Liver (tissue), 9 donors: ENCODE measurements around the gene AVL9. TPM values are rescaled to one million over a fixed set of nuclear protein-coding genes. Genes with fewer than 3 reads are reported as not detected.

ENCODE experiments used
- DNase-seq: peaks from one replicate; pipeline ENCODE4 v3.0.0-alpha.2; 2017; ENCODE audit warnings: low spot score
- H3K27ac ChIP-seq, 2 donors: one replicate each; pipeline ENCODE4 v1.7.0; 2013; ENCODE audit warnings: inconsistent platforms in 2 of 2, low read length in 2 of 2, control low read depth in 1 of 2, low read depth in 1 of 2, mild to moderate bottlenecking in 1 of 2
- H3K27me3 ChIP-seq, 4 donors: one replicate each; pipeline versions ENCODE4 v1.6.1 to v1.7.0; 2013; ENCODE audit warnings: low read length in 3 of 4, inconsistent platforms in 1 of 4, mild to moderate bottlenecking in 1 of 4, moderate library complexity in 1 of 4; ENCODE audit not compliant: control insufficient read depth in 4 of 4, insufficient read depth in 4 of 4
- H3K36me3 ChIP-seq, 4 donors: one replicate each; pipeline versions ENCODE4 v1.6.1 to v1.7.0; 2013; ENCODE audit warnings: low read length in 3 of 4, mild to moderate bottlenecking in 3 of 4, low read depth in 1 of 4, moderate library complexity in 1 of 4; ENCODE audit not compliant: control insufficient read depth in 4 of 4, insufficient read depth in 3 of 4
- H3K4me1 ChIP-seq, 4 donors: one replicate each; pipeline versions ENCODE4 v1.6.1 to v1.7.0; 2013; ENCODE audit warnings: low read length in 3 of 4, mild to moderate bottlenecking in 3 of 4, moderate library complexity in 1 of 4; ENCODE audit not compliant: control insufficient read depth in 4 of 4, insufficient read depth in 4 of 4
- H3K4me3 ChIP-seq, 3 donors: one replicate each; pipeline versions ENCODE4 v1.6.1 to v1.7.0; 2013; ENCODE audit warnings: low read length in 3 of 3, control low read depth in 1 of 3, low read depth in 1 of 3, mild to moderate bottlenecking in 1 of 3
- H3K9ac ChIP-seq, 2 donors: one replicate each; pipeline ENCODE4 v1.7.0; 2013; ENCODE audit warnings: low read length in 2 of 2, mild to moderate bottlenecking in 2 of 2, moderate library complexity in 2 of 2, control low read depth in 1 of 2, low read depth in 1 of 2
- H3K9me3 ChIP-seq, 4 donors: one replicate each; pipeline versions ENCODE4 v1.6.1 to v1.7.0; 2013; ENCODE audit warnings: low read length in 3 of 4; ENCODE audit not compliant: control insufficient read depth in 4 of 4
- ATF3 ChIP-seq: IDR thresholded peaks from 2 replicates; pipeline ENCODE4 v1.6.1; 2016; ENCODE audit warnings: antibody characterized with exemption
- CTCF ChIP-seq: fragments of 150-350 bp; IDR thresholded peaks from 2 replicates; pipeline ENCODE4 v1.5.1; 2017; ENCODE audit warnings: improper control_type of control experiment, low read depth, low read length; ENCODE audit not compliant: missing input control
- EGR1 ChIP-seq, 2 donors: IDR thresholded peaks; 2 replicates each; pipeline ENCODE4 v1.6.1; 2016 to 2018; ENCODE audit warnings: antibody characterized with exemption in 2 of 2, low read depth in 2 of 2
- FOXA1 ChIP-seq: IDR thresholded peaks from 2 replicates; pipeline ENCODE4 v1.6.1; 2016; ENCODE audit warnings: antibody characterized with exemption
- FOXA2 ChIP-seq: IDR thresholded peaks from 2 replicates; pipeline ENCODE4 v1.6.1; 2016; ENCODE audit warnings: antibody characterized with exemption
- GABPA ChIP-seq, 2 donors: IDR thresholded peaks in 1 of 2; conservative IDR thresholded peaks in 1 of 2; 2 replicates each; pipeline ENCODE4 v1.6.1; 2016; ENCODE audit warnings: antibody characterized with exemption in 2 of 2, mild to moderate bottlenecking in 1 of 2, moderate library complexity in 1 of 2
- HNF4A ChIP-seq, 2 donors: conservative IDR thresholded peaks; 2 replicates each; pipeline ENCODE4 v1.6.1; 2016; ENCODE audit warnings: antibody characterized with exemption in 2 of 2, mild to moderate bottlenecking in 2 of 2
- HNF4G ChIP-seq: IDR thresholded peaks from 2 replicates; pipeline ENCODE4 v1.6.1; 2016; ENCODE audit warnings: antibody characterized with exemption
- JUND ChIP-seq, 2 donors: IDR thresholded peaks; 2 replicates each; pipeline ENCODE4 v1.6.1; 2016; ENCODE audit warnings: antibody characterized with exemption in 2 of 2
- MAX ChIP-seq: IDR thresholded peaks from 2 replicates; pipeline ENCODE4 v1.6.1; 2016; ENCODE audit warnings: antibody characterized with exemption
- NR2F2 ChIP-seq: IDR thresholded peaks from 2 replicates; pipeline ENCODE4 v1.6.1; 2016; ENCODE audit warnings: antibody characterized with exemption
- RAD21 ChIP-seq, 2 donors: IDR thresholded peaks; 2 replicates each; pipeline ENCODE4 v1.6.1; 2016; ENCODE audit warnings: antibody characterized with exemption in 2 of 2, mild to moderate bottlenecking in 2 of 2
- REST ChIP-seq: IDR thresholded peaks from 2 replicates; pipeline ENCODE4 v1.6.1; 2016; ENCODE audit warnings: antibody characterized with exemption, mild to moderate bottlenecking
- RXRA ChIP-seq, 2 donors: IDR thresholded peaks; 2 replicates each; pipeline ENCODE4 v1.6.1; 2017 to 2018; ENCODE audit warnings: antibody characterized with exemption in 2 of 2, mild to moderate bottlenecking in 1 of 2
- SP1 ChIP-seq: IDR thresholded peaks from 2 replicates; pipeline ENCODE4 v1.6.1; 2018; ENCODE audit warnings: antibody characterized with exemption, mild to moderate bottlenecking
- TAF1 ChIP-seq: conservative IDR thresholded peaks from 2 replicates; pipeline ENCODE4 v1.6.1; 2016; ENCODE audit warnings: antibody characterized with exemption, mild to moderate bottlenecking
- YY1 ChIP-seq: IDR thresholded peaks from 2 replicates; pipeline ENCODE4 v1.6.1; 2016; ENCODE audit warnings: antibody characterized with exemption, mild to moderate bottlenecking
- WGBS: extraction: QIAGEN DNeasy Blood & Tissue Kit; methylation state at CpG from one replicate; pipeline ENCODE4 v1.1.7; 2013; 5-methylcytosine and 5-hydroxymethylcytosine counted together
- polyA plus RNA-seq, 2 donors: library from polyadenylated mRNA; stranded (reverse) in 1 of 2; unstranded in 1 of 2; fragments of 200-250 nt in 1 of 2; fragments of >200 nt in 1 of 2; fragmentation: Nextera tagmentation in 1 of 2; extraction: Ambion mirVana in 1 of 2; gene quantifications; one replicate each; pipeline versions ENCODE4 v1.2.1 to v1.2.3, GENCODE V29; 2013 to 2015
- total RNA-seq, 2 donors: library from RNA; depleted of rRNA; stranded (reverse); fragments of >200 nt; gene quantifications; one replicate each; pipeline ENCODE4 v1.2.3, GENCODE V29; 2014
- TF ChIP-seq, protein P1 (sequence below): IDR thresholded peaks from 2 replicates; pipeline ENCODE4 v1.6.1; 2016; ENCODE audit warnings: antibody characterized with exemption
- donor health status: healthy.
- donor health status: healthy.
- donor health status: healthy.
- donor health status: healthy.
- donor health status: healthy.

AVL9 gene
- total and polyA plus RNA-seq, 4 donors: 5.5 to 18.5 (median 11.6) TPM

DNA sequence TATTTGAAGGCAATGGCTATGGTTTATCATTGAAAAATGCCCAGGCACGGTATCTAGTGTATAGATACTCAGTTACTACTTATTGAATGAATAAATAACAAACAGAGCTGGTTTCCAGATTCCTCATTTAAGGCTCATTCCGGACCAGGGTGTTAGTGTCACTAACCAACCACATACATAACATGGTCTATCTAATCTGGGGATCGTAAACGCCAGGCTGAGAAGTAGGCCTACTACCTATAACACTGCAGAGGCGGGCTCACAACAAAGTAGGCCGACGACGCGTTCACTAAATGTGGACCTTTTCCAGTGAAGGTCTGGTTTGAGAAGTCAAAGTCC lies 5.5 kb upstream of the AVL9 start:
- H3K27ac ChIP-seq: peak overlapping the region; percentile 82 to 92
- H3K36me3 ChIP-seq: peaks cover 0 to 13% (median 0%) of the 10 kb centered on the region in 4 donors
- WGBS: 1% methylated on average over 9 of the region's 9 CpGs

DNA sequence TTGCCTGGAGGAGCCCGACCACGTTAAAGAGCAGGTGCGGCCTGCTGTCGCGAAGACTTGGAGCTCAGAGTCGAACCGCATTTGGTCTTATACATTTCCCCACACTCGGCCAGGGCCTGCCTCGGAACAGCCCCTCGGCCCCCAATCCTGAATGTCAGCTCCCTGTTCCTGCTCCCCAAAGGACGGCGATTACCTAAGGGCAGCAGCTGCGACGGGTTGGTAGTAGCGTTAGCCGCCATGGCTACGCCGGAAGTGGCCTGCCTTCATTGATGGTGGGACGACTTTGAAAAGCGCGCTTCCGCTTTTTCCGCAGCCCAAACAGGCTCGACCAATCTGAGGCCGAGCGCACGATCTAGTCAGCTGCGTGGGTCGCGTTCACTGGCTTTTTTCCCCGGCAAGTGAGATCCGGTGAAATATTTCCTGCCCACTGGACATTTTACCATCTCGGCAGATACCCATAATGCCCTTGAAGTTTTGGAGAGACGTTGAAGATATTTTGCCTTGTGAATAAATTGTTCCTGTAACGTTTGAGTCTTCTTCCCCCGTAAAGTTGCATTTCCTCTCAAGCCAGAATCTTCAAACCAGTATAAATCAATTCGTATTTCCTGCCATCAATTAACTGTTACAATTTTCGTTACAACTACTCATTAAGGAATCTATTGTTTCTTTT lies 5.0 kb upstream of the AVL9 start, which contains the start of gene LSM5:
TSS of gene LSM5 (minus strand) at position 254 of the 670 bp plus-strand sequence. CDS start at position 239, 15 bp downstream.
- Histone ChIP-seq H3K27ac (peak within 1 kb of the TSS; percentile 82 to 92), H3K27me3 (no peaks in the 10 kb centered on the region), H3K36me3 (peaks cover 0 to 9% (median 0%) of the 10 kb centered on the region in 4 donors), H3K4me3 (peak within 1 kb of the TSS; percentile 56 to 95 (median 68)), H3K4me1 (peaks cover 2 to 34% (median 24%) of the 10 kb centered on the region in 4 donors), H3K9ac (peak within 1 kb of the TSS; percentile 66 to 91), H3K9me3 (no peaks in the 10 kb centered on the region)
- TF ChIP-seq GABPA (IDR thresholded peaks at IDR 0.05 in 1 of 2, conservative IDR thresholded peaks at IDR 0.05 in 1 of 2) (peak; percentile 98 to 99), FOXA2 (no peak), CTCF (no peak), MAX (peak; percentile 89), ATF3 (no peak), JUND (IDR thresholded peaks at IDR 0.05) (no peak), NR2F2 (peak; percentile 36), TAF1 (peak; percentile 81), HNF4G (no peak), RXRA (IDR thresholded peaks at IDR 0.05) (peak in 1 of 2 donors; percentile 37), RAD21 (IDR thresholded peaks at IDR 0.05) (no peak), YY1 (peak; percentile 98), SP1 (peak; percentile 47), EGR1 (IDR thresholded peaks at IDR 0.05; ENCODE audit: low read depth in 2 of 2) (peak in 1 of 2 donors; percentile 72), REST (peak; percentile 27), HNF4A (conservative IDR thresholded peaks at IDR 0.05) (peak in 1 of 2 donors; percentile 22), FOXA1 (no peak)
- TF ChIP-seq, protein P1, sequence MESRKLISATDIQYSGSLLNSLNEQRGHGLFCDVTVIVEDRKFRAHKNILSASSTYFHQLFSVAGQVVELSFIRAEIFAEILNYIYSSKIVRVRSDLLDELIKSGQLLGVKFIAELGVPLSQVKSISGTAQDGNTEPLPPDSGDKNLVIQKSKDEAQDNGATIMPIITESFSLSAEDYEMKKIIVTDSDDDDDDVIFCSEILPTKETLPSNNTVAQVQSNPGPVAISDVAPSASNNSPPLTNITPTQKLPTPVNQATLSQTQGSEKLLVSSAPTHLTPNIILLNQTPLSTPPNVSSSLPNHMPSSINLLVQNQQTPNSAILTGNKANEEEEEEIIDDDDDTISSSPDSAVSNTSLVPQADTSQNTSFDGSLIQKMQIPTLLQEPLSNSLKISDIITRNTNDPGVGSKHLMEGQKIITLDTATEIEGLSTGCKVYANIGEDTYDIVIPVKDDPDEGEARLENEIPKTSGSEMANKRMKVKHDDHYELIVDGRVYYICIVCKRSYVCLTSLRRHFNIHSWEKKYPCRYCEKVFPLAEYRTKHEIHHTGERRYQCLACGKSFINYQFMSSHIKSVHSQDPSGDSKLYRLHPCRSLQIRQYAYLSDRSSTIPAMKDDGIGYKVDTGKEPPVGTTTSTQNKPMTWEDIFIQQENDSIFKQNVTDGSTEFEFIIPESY: peak; percentile 48
- peak; percentile 86 for DNase-seq
- under 1% methylated on average over 38 of the region's 38 CpGs for WGBS

More for the DNA sequence above, 5.5 kb upstream of the AVL9 start:
- peak overlapping the region; percentile 56 to 95 (median 68) for H3K4me3 ChIP-seq
- H3K9ac ChIP-seq: peak overlapping the region; percentile 66 to 85
- peaks cover 2 to 33% (median 24%) of the 10 kb centered on the region in 4 donors for H3K4me1 ChIP-seq
- DNase-seq: no peak
- no peaks in the 10 kb centered on the region for H3K9me3 ChIP-seq
- TF ChIP-seq, protein P1: no peak
- no peaks in the 10 kb centered on the region for H3K27me3 ChIP-seq
